Measurements from ENCODE around the gene CDKN1B.

DNA sequence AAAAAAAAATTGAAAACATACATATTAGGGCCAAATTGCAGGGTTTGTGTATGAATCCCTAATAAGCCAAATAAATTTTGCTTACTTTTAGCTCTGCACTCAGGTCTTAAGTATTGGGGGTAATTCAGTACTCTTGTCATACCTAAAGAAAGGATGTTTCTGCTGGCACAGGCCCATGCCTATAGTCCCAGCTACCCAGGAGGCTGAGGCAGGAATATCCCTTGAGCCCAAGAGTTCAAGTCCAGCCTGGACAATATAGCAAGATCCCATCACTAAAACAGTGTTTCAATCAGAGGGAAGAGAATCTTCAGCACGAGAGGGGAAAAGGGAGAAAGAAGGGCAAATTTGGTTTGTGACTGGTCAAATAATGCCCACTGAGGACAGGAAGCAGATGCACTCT lies 17.8 kb upstream of the CDKN1B start:
- TF ChIP-seq, protein P1, sequence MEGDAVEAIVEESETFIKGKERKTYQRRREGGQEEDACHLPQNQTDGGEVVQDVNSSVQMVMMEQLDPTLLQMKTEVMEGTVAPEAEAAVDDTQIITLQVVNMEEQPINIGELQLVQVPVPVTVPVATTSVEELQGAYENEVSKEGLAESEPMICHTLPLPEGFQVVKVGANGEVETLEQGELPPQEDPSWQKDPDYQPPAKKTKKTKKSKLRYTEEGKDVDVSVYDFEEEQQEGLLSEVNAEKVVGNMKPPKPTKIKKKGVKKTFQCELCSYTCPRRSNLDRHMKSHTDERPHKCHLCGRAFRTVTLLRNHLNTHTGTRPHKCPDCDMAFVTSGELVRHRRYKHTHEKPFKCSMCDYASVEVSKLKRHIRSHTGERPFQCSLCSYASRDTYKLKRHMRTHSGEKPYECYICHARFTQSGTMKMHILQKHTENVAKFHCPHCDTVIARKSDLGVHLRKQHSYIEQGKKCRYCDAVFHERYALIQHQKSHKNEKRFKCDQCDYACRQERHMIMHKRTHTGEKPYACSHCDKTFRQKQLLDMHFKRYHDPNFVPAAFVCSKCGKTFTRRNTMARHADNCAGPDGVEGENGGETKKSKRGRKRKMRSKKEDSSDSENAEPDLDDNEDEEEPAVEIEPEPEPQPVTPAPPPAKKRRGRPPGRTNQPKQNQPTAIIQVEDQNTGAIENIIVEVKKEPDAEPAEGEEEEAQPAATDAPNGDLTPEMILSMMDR (IDR thresholded peaks at IDR 0.05; ENCODE audit: poor library complexity): no peak
- TF ChIP-seq EZH2phosphoT487 (IDR thresholded peaks at IDR 0.05; ENCODE audit: low read depth, severe bottlenecking, unreplicated experiment): no peak
